BLaER1 treated with 17β-estradiol and CSF1 and Interleukin-3, amounts not matched to agents 10 nM and 100 nM (cell line): ENCODE results near the gene UTP20.

Source experiments
- H3K27ac ChIP-seq, 11 experiments: shearing (Covaris generic); formaldehyde crosslinking; 2 replicates each; pipeline ENCODE4 v1.8.1; 2022
- H3K27me3 ChIP-seq, 11 experiments: shearing (Covaris generic); formaldehyde crosslinking; 2 replicates each; pipeline ENCODE4 v1.8.1; 2022
- H3K36me3 ChIP-seq, 11 experiments: shearing (Covaris generic); formaldehyde crosslinking; 2 replicates each; pipeline ENCODE4 v1.8.1; 2022
- H3K4me1 ChIP-seq, 10 experiments: shearing (Covaris generic); formaldehyde crosslinking; 2 replicates each; pipeline ENCODE4 v1.8.1; 2022
- H3K4me2 ChIP-seq, 11 experiments: shearing (Covaris generic); formaldehyde crosslinking; 2 replicates each; pipeline ENCODE4 v1.8.1; 2022
- H3K4me3 ChIP-seq, 10 experiments: shearing (Covaris generic); formaldehyde crosslinking; 2 replicates each; pipeline ENCODE4 v1.8.1; 2022
- H3K9ac ChIP-seq, 11 experiments: shearing (Covaris generic); formaldehyde crosslinking; 2 replicates each; pipeline ENCODE4 v1.8.1; 2022
- H3K9me3 ChIP-seq, 11 experiments: shearing (Covaris generic); formaldehyde crosslinking; replicated peaks in 1 of 11; 2 replicates each; pipeline ENCODE4 v1.8.1; 2022
- H4K20me1 ChIP-seq, 11 experiments: shearing (Covaris generic); formaldehyde crosslinking; 2 replicates each; pipeline ENCODE4 v1.8.1; 2022
- Cebpa-rat ChIP-seq, 11 experiments: shearing (Covaris generic); IDR thresholded peaks; 2 replicates each; pipeline ENCODE4 v1.8.1; 2022

The UTP20 gene

GRCh38 chr12:101280006-101280505, at the start of gene UTP20:
UTP20 (plus strand) TSS chr12:101280105; CDS start chr12:101280283, 178 bp downstream.
- no peak for TF ChIP-seq Cebpa-rat (IDR thresholded peaks at IDR 0.05)
- Histone ChIP-seq H3K4me2 (peak within 1 kb of the TSS; percentile 73 to 96 (median 87)), H3K9ac (peak within 1 kb of the TSS; percentile 76 to 95 (median 86)), H4K20me1 (peaks cover 0 to 35% (median 9%) of the 10 kb centered on the region in 11 experiments; a peak in 6 of 22 replicates), H3K4me3 (peak within 1 kb of the TSS; percentile 91 to 100 (median 96)), H3K27ac (peak within 1 kb of the TSS; percentile 18 to 93 (median 84); a peak in 21 of 22 replicates), H3K27me3 (no peaks in the 10 kb centered on the region), H3K9me3 (no peaks in the 10 kb centered on the region), H3K36me3 (peaks cover 0 to 39% (median 37%) of the 10 kb centered on the region in 11 experiments; a peak in 18 of 22 replicates), H3K4me1 (peaks cover 8 to 17% (median 11%) of the 10 kb centered on the region in 10 experiments; a peak in 18 of 20 replicates)

- peak overlapping the region in 2 of 11 experiments; percentile 77 to 78; a peak in 6 of 22 replicates for H3K4me2 ChIP-seq
- TF ChIP-seq Cebpa-rat (IDR thresholded peaks at IDR 0.05), result no peak
- no peaks in the 10 kb centered on the region for H3K9me3 ChIP-seq
- H3K27ac ChIP-seq, result no peak overlapping the region
- peaks cover 0 to 78% (median 0%) of the 10 kb centered on the region in 11 experiments; a peak in 5 of 22 replicates for H3K27me3 ChIP-seq
- H3K36me3 ChIP-seq, result no peaks in the 10 kb centered on the region
- peaks cover 0 to 9% (median 0%) of the 10 kb centered on the region in 11 experiments; a peak in 3 of 22 replicates for H4K20me1 ChIP-seq
- peaks cover 0 to 33% (median 2%) of the 10 kb centered on the region in 10 experiments; a peak in 8 of 20 replicates for H3K4me1 ChIP-seq
- H3K4me3 ChIP-seq, result no peak overlapping the region
- H3K9ac ChIP-seq, result no peak overlapping the region
Measured at GRCh38 chr12:101230547-101230946, 49.4 kb upstream of the UTP20 start.

- H3K36me3 ChIP-seq, result no peaks in the 10 kb centered on the region
- no peak overlapping the region for H3K9ac ChIP-seq
- peak overlapping the region in 1 of 11 experiments; percentile 21; a peak in 1 of 22 replicates for H3K27ac ChIP-seq
- H3K4me3 ChIP-seq, result no peak overlapping the region
- H3K4me2 ChIP-seq, result peak overlapping the region in 5 of 11 experiments; percentile 22 to 78 (median 68); a peak in 7 of 22 replicates
- peaks cover 0 to 78% (median 0%) of the 10 kb centered on the region in 11 experiments; a peak in 5 of 22 replicates for H3K27me3 ChIP-seq
- H3K4me1 ChIP-seq, result peaks cover 0 to 33% (median 2%) of the 10 kb centered on the region in 10 experiments; a peak in 8 of 20 replicates
- no peak for TF ChIP-seq Cebpa-rat (IDR thresholded peaks at IDR 0.05)
- peaks cover 0 to 9% (median 0%) of the 10 kb centered on the region in 11 experiments; a peak in 3 of 22 replicates for H4K20me1 ChIP-seq
- no peaks in the 10 kb centered on the region for H3K9me3 ChIP-seq
Measured at GRCh38 chr12:101231636-101232035, 48.3 kb upstream of the UTP20 start.

GRCh38 chr12:101235686-101236085, 44.2 kb upstream of the UTP20 start:
- no peak for TF ChIP-seq Cebpa-rat (IDR thresholded peaks at IDR 0.05)
- Histone ChIP-seq H3K4me3 (no peak overlapping the region), H3K27me3 (peaks cover 0 to 72% (median 0%) of the 10 kb centered on the region in 11 experiments; a peak in 5 of 22 replicates), H3K9me3 (peaks cover 18 to 26% (median 21%) of the 10 kb centered on the region in 11 experiments), H3K36me3 (peaks cover 0 to 7% (median 0%) of the 10 kb centered on the region in 11 experiments; a peak in 1 of 22 replicates), H4K20me1 (peaks cover 0 to 9% (median 0%) of the 10 kb centered on the region in 11 experiments; a peak in 2 of 22 replicates), H3K4me1 (peaks cover 0 to 18% (median 2%) of the 10 kb centered on the region in 10 experiments; a peak in 8 of 20 replicates), H3K9ac (no peak overlapping the region), H3K27ac (no peak overlapping the region), H3K4me2 (no peak overlapping the region)

- Histone ChIP-seq H3K27ac (no peak overlapping the region), H3K4me2 (no peak overlapping the region), H3K27me3 (peaks cover 0 to 75% (median 0%) of the 10 kb centered on the region in 11 experiments; a peak in 5 of 22 replicates), H3K36me3 (peaks cover 0 to 7% (median 0%) of the 10 kb centered on the region in 11 experiments; a peak in 1 of 22 replicates), H3K4me1 (no peaks in the 10 kb centered on the region), H3K9ac (no peak overlapping the region), H4K20me1 (no peaks in the 10 kb centered on the region), H3K9me3 (peaks cover 21 to 36% (median 27%) of the 10 kb centered on the region in 11 experiments), H3K4me3 (no peak overlapping the region)
- no peak for TF ChIP-seq Cebpa-rat (IDR thresholded peaks at IDR 0.05)
Measured at GRCh38 chr12:101238306-101238705, 41.6 kb upstream of the UTP20 start.

GRCh38 chr12:101238800-101239329, 41.0 kb upstream of the UTP20 start:
- Histone ChIP-seq H3K4me1 (no peaks in the 10 kb centered on the region), H3K36me3 (peaks cover 0 to 7% (median 0%) of the 10 kb centered on the region in 11 experiments; a peak in 1 of 22 replicates), H3K27ac (no peak overlapping the region), H3K9ac (no peak overlapping the region), H3K9me3 (peaks cover 21 to 36% (median 27%) of the 10 kb centered on the region in 11 experiments), H4K20me1 (no peaks in the 10 kb centered on the region), H3K4me3 (no peak overlapping the region), H3K4me2 (no peak overlapping the region), H3K27me3 (peaks cover 0 to 74% (median 0%) of the 10 kb centered on the region in 11 experiments; a peak in 4 of 22 replicates)
- no peak for TF ChIP-seq Cebpa-rat (IDR thresholded peaks at IDR 0.05)

- no peak overlapping the region for H3K27ac ChIP-seq
- H3K4me3 ChIP-seq, result no peak overlapping the region
- H3K9me3 ChIP-seq, result peaks cover 21 to 36% (median 27%) of the 10 kb centered on the region in 11 experiments
- peaks cover 0 to 7% (median 0%) of the 10 kb centered on the region in 11 experiments; a peak in 1 of 22 replicates for H3K36me3 ChIP-seq
- peaks cover 0 to 53% (median 0%) of the 10 kb centered on the region in 11 experiments; a peak in 4 of 22 replicates for H3K27me3 ChIP-seq
- no peaks in the 10 kb centered on the region for H4K20me1 ChIP-seq
- no peak for TF ChIP-seq Cebpa-rat (IDR thresholded peaks at IDR 0.05)
- H3K9ac ChIP-seq, result no peak overlapping the region
- H3K4me1 ChIP-seq, result no peaks in the 10 kb centered on the region
- H3K4me2 ChIP-seq, result no peak overlapping the region
Measured at GRCh38 chr12:101243074-101243473, 36.8 kb upstream of the UTP20 start.

- peaks cover 0 to 48% (median 0%) of the 10 kb centered on the region in 11 experiments; a peak in 4 of 22 replicates for H3K27me3 ChIP-seq
- no peaks in the 10 kb centered on the region for H3K4me1 ChIP-seq
- no peak overlapping the region for H3K9ac ChIP-seq
- no peak overlapping the region for H3K4me3 ChIP-seq
- TF ChIP-seq Cebpa-rat (IDR thresholded peaks at IDR 0.05), result no peak
- H3K27ac ChIP-seq, result no peak overlapping the region
- peaks cover 0 to 7% (median 0%) of the 10 kb centered on the region in 11 experiments; a peak in 1 of 22 replicates for H3K36me3 ChIP-seq
- no peaks in the 10 kb centered on the region for H4K20me1 ChIP-seq
- peaks cover 21 to 31% (median 27%) of the 10 kb centered on the region in 11 experiments for H3K9me3 ChIP-seq
- H3K4me2 ChIP-seq, result no peak overlapping the region
Measured at GRCh38 chr12:101243616-101244015, 36.3 kb upstream of the UTP20 start.

GRCh38 chr12:101256266-101256665, 23.6 kb upstream of the UTP20 start:
- no peak for TF ChIP-seq Cebpa-rat (IDR thresholded peaks at IDR 0.05)
- Histone ChIP-seq H3K27ac (no peak overlapping the region), H3K36me3 (no peaks in the 10 kb centered on the region), H3K4me2 (no peak overlapping the region), H3K4me3 (no peak overlapping the region), H3K9ac (no peak overlapping the region), H3K4me1 (no peaks in the 10 kb centered on the region), H4K20me1 (no peaks in the 10 kb centered on the region), H3K27me3 (no peaks in the 10 kb centered on the region; a peak in 1 of 22 replicates), H3K9me3 (peaks cover 4 to 24% (median 12%) of the 10 kb centered on the region in 11 experiments; a peak in 19 of 22 replicates)
